ENCODE data around the gene SIGLEC7. TPM values are rescaled to one million over a fixed set of nuclear protein-coding genes. Genes with fewer than 3 reads are reported as not detected.

SIGLEC7 gene
- total RNA-seq, 1 donor from 2014 or later: 0.47 TPM

DNA sequence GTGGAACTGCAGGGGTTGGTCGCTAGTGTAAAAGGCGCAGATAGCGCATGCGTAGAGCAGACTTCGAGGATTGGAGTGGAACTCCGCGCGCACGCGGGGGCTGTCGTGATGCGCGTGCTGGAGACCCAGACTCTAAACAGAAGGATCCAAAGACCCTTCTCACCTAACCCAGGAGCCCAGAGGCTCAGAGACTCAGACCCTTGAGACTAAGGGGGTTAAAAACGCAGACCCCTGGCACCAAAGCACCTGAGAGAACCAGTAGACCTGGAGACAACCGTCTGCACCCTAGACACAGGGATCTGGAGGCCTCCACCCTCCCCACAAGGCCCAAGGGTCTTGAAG, 33.3 kb upstream of the SIGLEC7 start:
- intact Hi-C loops (cut with micrococcal nuclease): no loop called here
- Histone ChIP-seq H3K9me3 (replicated peaks) (no peaks in the 10 kb centered on the region), H3K27me3 (ENCODE audit: low read depth) (peaks cover 20% of the 10 kb centered on the region), H3K4me1 (peaks cover 28% of the 10 kb centered on the region), H3K36me3 (peaks cover 14% of the 10 kb centered on the region), H3K27ac (replicated peaks) (peak overlapping the region; percentile 71), H3K4me3 (peak overlapping the region; percentile 91)
- DNase-seq: no peak
- peak; percentile 2 for TF ChIP-seq CTCF (IDR thresholded peaks at IDR 0.05; ENCODE audit: borderline replicate concordance)

- H3K27me3 ChIP-seq (ENCODE audit: low read depth): peaks cover 36% of the 10 kb centered on the region
- H3K4me3 ChIP-seq: no peak overlapping the region
- intact Hi-C loops (cut with micrococcal nuclease): no loop called here
- no peaks in the 10 kb centered on the region for H3K9me3 ChIP-seq (replicated peaks)
- no peak overlapping the region for H3K27ac ChIP-seq (replicated peaks)
- no peaks in the 10 kb centered on the region for H3K36me3 ChIP-seq
- peaks cover 28% of the 10 kb centered on the region for H3K4me1 ChIP-seq
- TF ChIP-seq CTCF (IDR thresholded peaks at IDR 0.05; ENCODE audit: borderline replicate concordance): no peak
- no peak for DNase-seq
These were observed 31.5 kb upstream of the SIGLEC7 start for GRCh38 chr19:51110666-51110971.

DNA sequence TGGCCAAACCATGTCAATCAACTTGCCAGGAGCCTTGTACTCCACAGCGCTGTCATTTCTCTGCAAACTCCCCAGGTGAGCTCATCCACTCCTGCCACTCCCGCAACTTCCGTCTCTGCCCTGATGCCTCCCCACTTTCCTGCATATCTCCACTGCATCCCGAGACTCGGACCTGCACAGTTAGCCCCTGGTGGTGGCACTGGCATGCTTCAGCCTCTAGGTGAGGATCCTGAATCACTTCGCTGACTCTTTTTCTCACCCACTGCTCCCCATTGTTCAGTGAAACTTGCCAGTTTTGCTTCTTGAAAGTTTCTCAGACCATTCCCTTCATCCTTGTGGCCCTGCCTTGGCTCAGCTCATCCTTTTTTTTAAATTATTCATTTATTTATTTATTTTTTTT, 30.5 kb upstream of the SIGLEC7 start:
- Histone ChIP-seq H3K4me3 (no peak overlapping the region), H3K4me1 (peaks cover 23% of the 10 kb centered on the region), H3K9me3 (replicated peaks) (no peaks in the 10 kb centered on the region), H3K36me3 (no peaks in the 10 kb centered on the region), H3K27me3 (ENCODE audit: low read depth) (peaks cover 46% of the 10 kb centered on the region), H3K27ac (replicated peaks) (no peak overlapping the region)
- intact Hi-C loops (cut with micrococcal nuclease): no loop called here
- DNase-seq: no peak
- TF ChIP-seq CTCF (IDR thresholded peaks at IDR 0.05; ENCODE audit: borderline replicate concordance): no peak

GRCh38 chr19:51114087-51114729, 27.9 kb upstream of the SIGLEC7 start:
- no peak overlapping the region for H3K27ac ChIP-seq (replicated peaks)
- no peaks in the 10 kb centered on the region for H3K36me3 ChIP-seq
- no peaks in the 10 kb centered on the region for H3K4me1 ChIP-seq
- TF ChIP-seq CTCF (IDR thresholded peaks at IDR 0.05; ENCODE audit: borderline replicate concordance): no peak
- H3K4me3 ChIP-seq: no peak overlapping the region
- H3K27me3 ChIP-seq (ENCODE audit: low read depth): peaks cover 67% of the 10 kb centered on the region
- no peak for DNase-seq
- intact Hi-C loops (cut with micrococcal nuclease): no loop called here
- H3K9me3 ChIP-seq (replicated peaks): no peaks in the 10 kb centered on the region

DNA sequence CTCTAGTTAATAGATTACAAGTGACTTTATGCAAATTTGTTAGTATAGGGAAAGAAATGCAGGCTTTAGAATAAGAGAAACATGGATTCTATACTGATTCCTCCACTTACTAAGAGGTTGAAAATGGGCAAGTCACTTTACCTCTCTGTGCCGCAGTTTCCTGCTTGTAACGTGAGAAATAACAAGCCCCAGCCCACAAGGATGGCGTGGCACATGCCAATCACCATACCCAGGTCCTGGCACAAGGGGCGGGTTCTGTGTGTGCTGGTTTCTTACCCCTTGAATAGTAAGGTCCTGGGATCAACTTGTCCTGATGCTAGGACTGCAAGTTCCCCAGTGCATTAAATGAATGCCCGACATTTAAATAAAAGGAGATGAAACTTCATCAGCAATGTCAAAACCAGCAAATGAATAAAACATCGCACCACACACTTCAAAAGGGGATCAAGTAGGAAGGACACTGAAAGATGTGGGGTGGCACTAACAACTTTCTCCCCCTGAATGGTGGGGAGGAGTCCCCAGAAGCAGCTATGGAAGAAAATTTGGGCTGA, 25.3 kb upstream of the SIGLEC7 start:
- H3K4me1 ChIP-seq: no peaks in the 10 kb centered on the region
- DNase-seq: no peak
- H3K27me3 ChIP-seq (ENCODE audit: low read depth): peaks cover 63% of the 10 kb centered on the region
- no peak for TF ChIP-seq CTCF (IDR thresholded peaks at IDR 0.05; ENCODE audit: borderline replicate concordance)
- no peaks in the 10 kb centered on the region for H3K36me3 ChIP-seq
- no peak overlapping the region for H3K27ac ChIP-seq (replicated peaks)
- no peak overlapping the region for H3K4me3 ChIP-seq
- H3K9me3 ChIP-seq (replicated peaks): no peaks in the 10 kb centered on the region
- intact Hi-C loops (cut with micrococcal nuclease): no loop called here
